Lower leg skin (tissue), 4 donors: ENCODE data around the gene PLEKHG7. TPM values are rescaled to one million over a fixed set of nuclear protein-coding genes. Genes with fewer than 3 reads are reported as not detected.

Experiments used
- DNase-seq, 2 donors: peaks; one replicate each; pipeline ENCODE4 v3.0.0-alpha.2; 2019; ENCODE audit warnings: low spot score in 2 of 2
- H3K4me3 ChIP-seq: fragments of 200-600 bp; sonication (generic); 2 replicates; pipeline ENCODE4 v1.5.1; 2017; ENCODE audit warnings: mild to moderate bottlenecking, low read depth; ENCODE audit not compliant: poor library complexity, severe bottlenecking
- CTCF ChIP-seq, 3 donors: fragments of 450-650 bp; IDR thresholded peaks; one replicate each; pipeline ENCODE4 v1.5.1; 2016; ENCODE audit warnings: antibody characterized with exemption in 3 of 3, mild to moderate bottlenecking in 3 of 3, moderate library complexity in 2 of 3
- POLR2A ChIP-seq, 2 donors: fragments of 450-650 bp; IDR thresholded peaks; one replicate each; pipeline ENCODE4 v1.6.1; 2016 to 2017; ENCODE audit warnings: antibody characterized with exemption in 2 of 2, mild to moderate bottlenecking in 1 of 2, moderate library complexity in 1 of 2
- WGBS, 2 donors: methylation state at CpG; one replicate each; pipeline ENCODE4 v1.1.5; 2018; 5-methylcytosine and 5-hydroxymethylcytosine counted together
- intact Hi-C: fragments of 100-400 bp; cut with DNase I; formaldehyde crosslinking; loops from one replicate; pipeline ENCODE4 v1.15.0; 2023; ENCODE audit warnings: low total_unique reads
- total RNA-seq, 4 donors: library from RNA; depleted of rRNA; stranded (reverse); fragments of >200 nt; gene quantifications; one replicate each; pipeline ENCODE4 v1.1.0, GENCODE V29; 2016

The PLEKHG7 gene
- total RNA-seq, 4 donors from 2014 or later: not detected

- no peak for TF ChIP-seq POLR2A (IDR thresholded peaks at IDR 0.05)
- intact Hi-C loops: no loop called here
- DNase-seq: no peak
- H3K4me3 ChIP-seq: no peak overlapping the region
- WGBS, 2 donors: 64% methylated on average over 3 of the region's 3 CpGs
Observed at GRCh38 chr12:92756898-92757596, 54.3 kb downstream of the PLEKHG7 start.

- TF ChIP-seq CTCF (IDR thresholded peaks at IDR 0.05) (no peak), POLR2A (IDR thresholded peaks at IDR 0.05) (no peak)
- 67 to 73% methylated on average over 5 of the region's 5 CpGs for WGBS, 2 donors
- H3K4me3 ChIP-seq: no peak overlapping the region
- intact Hi-C loops: no loop called here
- DNase-seq: no peak
Observed at GRCh38 chr12:92757597-92758121, 54.9 kb downstream of the PLEKHG7 start.

GRCh38 chr12:92759634-92760268 lies 57.0 kb downstream of the PLEKHG7 start:
- intact Hi-C loops: no loop called here
- TF ChIP-seq CTCF (IDR thresholded peaks at IDR 0.05): no peak
- DNase-seq: no peak
- 76 to 80% methylated on average over 3 of the region's 3 CpGs for WGBS, 2 donors
- no peak overlapping the region for H3K4me3 ChIP-seq

- TF ChIP-seq POLR2A (IDR thresholded peaks at IDR 0.05) (no peak), CTCF (IDR thresholded peaks at IDR 0.05) (no peak)
- intact Hi-C loops: no loop called here
- H3K4me3 ChIP-seq: no peak overlapping the region
- 79 to 87% methylated on average over 5 of the region's 5 CpGs for WGBS, 2 donors
- no peak for DNase-seq
Observed at GRCh38 chr12:92762773-92763172, 60.0 kb downstream of the PLEKHG7 start.

- TF ChIP-seq POLR2A (IDR thresholded peaks at IDR 0.05) (no peak), CTCF (IDR thresholded peaks at IDR 0.05) (no peak)
- no peak for DNase-seq
- intact Hi-C loops: no loop called here
- no peak overlapping the region for H3K4me3 ChIP-seq
- whole genome bisulfite sequencing, 2 donors: 82 to 85% methylated on average over 5 of the region's 5 CpGs
Observed at GRCh38 chr12:92764831-92765230, 62.0 kb downstream of the PLEKHG7 start.

- intact Hi-C loops: no loop called here
- 79 to 89% methylated on average over 1 of the region's 1 CpG for WGBS, 2 donors
- no peak for TF ChIP-seq POLR2A (IDR thresholded peaks at IDR 0.05)
- no peak for TF ChIP-seq CTCF (IDR thresholded peaks at IDR 0.05)
- no peak overlapping the region for H3K4me3 ChIP-seq
- DNase-seq: no peak
Observed at GRCh38 chr12:92765871-92766270, 63.1 kb downstream of the PLEKHG7 start.
